PC-3 (cell line): ENCODE data around the gene AMFR. TPM values are rescaled to one million over a fixed set of nuclear protein-coding genes. Genes with fewer than 3 reads are reported as not detected.

Source experiments
- ATAC-seq: fragments of 200-7000 bp; cut with Tn5 transposase; 2 replicates; pipeline ENCODE4 v1.9.1; 2020; ENCODE audit warnings: mild to moderate bottlenecking, moderate library complexity
- BruUV-seq: library from RNA; stranded (reverse); fragments of 400-500 nt; replicated peaks from 2 replicates; lab custom pipeline; 2021; lab: Mats Ljungman, UMichigan
- CTCF ChIA-PET: fragments of 300-600 bp; sonication (Branson Sonifier 250); formaldehyde crosslinking; loops from one replicate; lab custom pipeline; 2022; ENCODE audit warnings: antibody characterized with exemption; lab: Charles Lee
- POLR2A ChIA-PET: fragments of 300-600 bp; sonication (Branson Sonifier 250); formaldehyde crosslinking; loops from one replicate; lab custom pipeline; 2022; ENCODE audit warnings: antibody characterized with exemption; ENCODE audit not compliant: unreplicated experiment; lab: Charles Lee
- DNase-seq: peaks from one replicate; pipeline ENCODE4 v3.0.0-alpha.2; 2015
- H2AFZ ChIP-seq: fragments of 300-600 bp; sonication (generic); 2 replicates; pipeline ENCODE4 v1.6.0; 2016; ENCODE audit warnings: antibody characterized with exemption, low read length
- H3F3A ChIP-seq: fragments of 300-600 bp; sonication (generic); one replicate; pipeline ENCODE4 v1.6.0; 2017; ENCODE audit warnings: antibody characterized with exemption, low read length, control low read depth, mild to moderate bottlenecking; ENCODE audit not compliant: unreplicated experiment
- H3K27ac ChIP-seq: fragments of 300-600 bp; sonication (generic); 2 replicates; pipeline ENCODE4 v1.5.1; 2016; ENCODE audit warnings: mild to moderate bottlenecking, low read length
- H3K27me3 ChIP-seq: fragments of 300-600 bp; sonication (generic); 2 replicates; pipeline ENCODE4 v1.6.1; 2016; ENCODE audit warnings: low read length, mixed read lengths
- H3K36me3 ChIP-seq: fragments of 300-600 bp; sonication (generic); 2 replicates; pipeline ENCODE4 v1.6.1; 2016; ENCODE audit warnings: low read depth, mixed run types, low read length, mixed read lengths
- H3K4me1 ChIP-seq: fragments of 300-600 bp; sonication (generic); 2 replicates; pipeline ENCODE4 v1.5.1; 2016; ENCODE audit warnings: low read length; ENCODE audit not compliant: insufficient read depth
- H3K4me2 ChIP-seq: fragments of 300-600 bp; sonication (generic); 2 replicates; pipeline ENCODE4 v1.6.0; 2016; ENCODE audit warnings: low read length
- H3K4me3 ChIP-seq: fragments of 300-600 bp; sonication (generic); 2 replicates; pipeline ENCODE4 v1.5.1; 2016; ENCODE audit warnings: mild to moderate bottlenecking, low read length, mixed read lengths
- H3K79me2 ChIP-seq: fragments of 300-600 bp; sonication (generic); 2 replicates; pipeline ENCODE4 v1.6.1; 2017; ENCODE audit warnings: low read length, mixed read lengths
- H3K9ac ChIP-seq: fragments of 300-600 bp; sonication (generic); 2 replicates; pipeline ENCODE4 v1.6.0; 2016; ENCODE audit warnings: mild to moderate bottlenecking, low read length
- H3K9me2 ChIP-seq: fragments of 300-600 bp; sonication (generic); replicated peaks from 2 replicates; pipeline ENCODE4 v1.6.1; 2016; ENCODE audit warnings: mixed run types, low read length, mixed read lengths
- H3K9me3 ChIP-seq: fragments of 300-600 bp; sonication (generic); 2 replicates; pipeline ENCODE4 v1.6.1; 2016; ENCODE audit warnings: low read length, mixed read lengths
- H4K20me1 ChIP-seq: fragments of 300-600 bp; sonication (generic); 2 replicates; pipeline ENCODE4 v1.6.1; 2016; ENCODE audit warnings: low read length, mixed read lengths
- CTCF ChIP-seq: fragments of 300-600 bp; sonication (generic); conservative IDR thresholded peaks from 2 replicates; pipeline ENCODE4 v1.5.1; 2017; ENCODE audit warnings: antibody characterized with exemption, low read depth, mild to moderate bottlenecking, low read length
- EZH2 ChIP-seq: fragments of 300-600 bp; sonication (generic); IDR thresholded peaks from one replicate; pipeline ENCODE4 v1.6.1; 2017; ENCODE audit warnings: antibody characterized with exemption, mild to moderate bottlenecking, low read length; ENCODE audit not compliant: unreplicated experiment
- EZH2phosphoT487 ChIP-seq: fragments of 300-600 bp; sonication (generic); IDR thresholded peaks from 2 replicates; pipeline ENCODE4 v1.6.1; 2018; ENCODE audit warnings: mild to moderate bottlenecking, antibody characterized with exemption, low read length, borderline replicate concordance
- intact Hi-C: fragments of 100-400 bp; cut with micrococcal nuclease; formaldehyde crosslinking; loops from 2 replicates; pipeline ENCODE4 v1.9.0; 2023
- total RNA-seq: library from RNA; depleted of rRNA; stranded (reverse); fragments of >200 nt; gene quantifications from 2 replicates; pipeline ENCODE4 v1.2.3, GENCODE V29; 2014

AMFR gene
- total RNA-seq, 1 experiment from 2014 or later: 98.9 TPM

- no peak overlapping the region for H2AFZ ChIP-seq
- CTCF ChIA-PET: no interaction called here
- H3K9me2 ChIP-seq: no peaks in the 10 kb centered on the region
- no peaks in the 10 kb centered on the region for H3K36me3 ChIP-seq
- intact Hi-C loops: no loop called here
- H3K79me2 ChIP-seq: no peaks in the 10 kb centered on the region
- no peaks in the 10 kb centered on the region for H3K27me3 ChIP-seq
- TF ChIP-seq EZH2phosphoT487 (no peak), CTCF (no peak), EZH2 (no peak)
- POLR2A ChIA-PET: no interaction called here
- H3K4me3 ChIP-seq: no peak overlapping the region
- H3K4me1 ChIP-seq: no peaks in the 10 kb centered on the region
- no peaks in the 10 kb centered on the region for H3F3A ChIP-seq
- no peaks in the 10 kb centered on the region for H3K9me3 ChIP-seq
- no peak for DNase-seq
- H3K27ac ChIP-seq: no peak overlapping the region
- H4K20me1 ChIP-seq: no peaks in the 10 kb centered on the region
- no peak overlapping the region for H3K9ac ChIP-seq
- BruUV-seq: no TSS peak
- no peak for ATAC-seq
- H3K4me2 ChIP-seq: no peak overlapping the region
Measured at GRCh38 chr16:56337131-56337857, 88.1 kb downstream of the AMFR start.

- Histone ChIP-seq H3K4me1 (0 out of 2 replicates have a peak, but pooled peaks cover under 1% of the 10 kb centered on the region), H3F3A (no peaks in the 10 kb centered on the region), H3K9ac (no peak overlapping the region), H3K36me3 (no peaks in the 10 kb centered on the region), H2AFZ (no peak overlapping the region), H4K20me1 (no peaks in the 10 kb centered on the region), H3K9me3 (no peaks in the 10 kb centered on the region), H3K9me2 (no peaks in the 10 kb centered on the region), H3K27ac (no peak overlapping the region), H3K4me3 (no peak overlapping the region), H3K79me2 (no peaks in the 10 kb centered on the region), H3K27me3 (no peaks in the 10 kb centered on the region), H3K4me2 (no peak overlapping the region)
- intact Hi-C loops: no loop called here
- DNase-seq (no peak), ATAC-seq (no peak)
- TF ChIP-seq CTCF (no peak), EZH2 (no peak), EZH2phosphoT487 (no peak)
- POLR2A ChIA-PET: no interaction called here
- no TSS peak for BruUV-seq
- CTCF ChIA-PET: no interaction called here
Measured at GRCh38 chr16:56336711-56337110, 88.6 kb downstream of the AMFR start.

GRCh38 chr16:56336071-56336688 is 89.2 kb downstream of the AMFR start:
- Histone ChIP-seq H3K9ac (no peak overlapping the region), H3K79me2 (no peaks in the 10 kb centered on the region), H3K4me1 (peaks cover 6% of the 10 kb centered on the region), H2AFZ (no peak overlapping the region), H4K20me1 (no peaks in the 10 kb centered on the region), H3K9me2 (no peaks in the 10 kb centered on the region), H3K27ac (no peak overlapping the region), H3F3A (no peaks in the 10 kb centered on the region), H3K4me2 (no peak overlapping the region), H3K4me3 (no peak overlapping the region), H3K36me3 (no peaks in the 10 kb centered on the region), H3K9me3 (no peaks in the 10 kb centered on the region), H3K27me3 (no peaks in the 10 kb centered on the region)
- ChIA-PET CTCF (no interaction called here), POLR2A (no interaction called here)
- ATAC-seq: no peak
- TF ChIP-seq CTCF (0 out of 2 replicates have a peak, but pooled peaks have one; percentile 11), EZH2phosphoT487 (no peak), EZH2 (no peak)
- BruUV-seq: no TSS peak
- intact Hi-C loops: no loop called here
- DNase-seq: peak; percentile 28
